Esophagus squamous epithelium (tissue), 4 donors: ENCODE measurements around the gene RCAN3.

Experiments used
- CTCF ChIP-seq, 6 experiments: fragments of 450-650 bp in 4 of 6; fragments of 200-600 bp in 2 of 6; sonication (generic) in 2 of 6; IDR thresholded peaks; one replicate each; pipeline ENCODE4 v1.5.1; 2016 to 2019; ENCODE audit warnings: antibody characterized with exemption in 6 of 6, mild to moderate bottlenecking in 4 of 6, moderate library complexity in 4 of 6
- POLR2A ChIP-seq, 4 donors: fragments of 450-650 bp; IDR thresholded peaks; one replicate each; pipeline ENCODE4 v1.6.1; 2017; ENCODE audit warnings: antibody characterized with exemption in 4 of 4, mild to moderate bottlenecking in 4 of 4, moderate library complexity in 3 of 4

GRCh38 chr1:24540051-24540905, 37.6 kb downstream of the RCAN3 start:
- no peak for TF ChIP-seq CTCF (IDR thresholded peaks at IDR 0.05)
- TF ChIP-seq POLR2A (IDR thresholded peaks at IDR 0.05): no peak
